ENCODE results near the gene LTBP1. TPM values are rescaled to one million over a fixed set of nuclear protein-coding genes. Genes with fewer than 3 reads are reported as not detected.

LTBP1 gene
- total and polyA plus RNA-seq, 2 of the 13 experiments (the other 11 are each of a cell fraction or from before 2014, with no cell fraction given): 0.12 to 0.22 TPM

- Histone ChIP-seq H3K27ac (ENCODE audit: extremely low read length, insufficient read depth, low read length) (no peak overlapping the region), H3K4me3 (replicated peaks in 1 of 3; ENCODE audit: insufficient read depth in 1 of 3, low read depth in 2 of 3, low read length in 3 of 3) (no peak overlapping the region), H3K79me2 (ENCODE audit: insufficient read depth, low read length) (no peaks in the 10 kb centered on the region), H2AFZ (ENCODE audit: low read length) (no peak overlapping the region), H3K9ac (ENCODE audit: insufficient read depth, low read depth, low read length) (no peak overlapping the region), H3K9me3 (ENCODE audit: low read length) (no peaks in the 10 kb centered on the region), H3K27me3 (ENCODE audit: control insufficient read depth in 1 of 2, insufficient read depth in 2 of 2, low read length in 2 of 2) (peaks cover 1 to 15% of the 10 kb centered on the region in 2 experiments; a peak in 2 of 5 replicates), H4K20me1 (ENCODE audit: insufficient read depth, low read length) (no peaks in the 10 kb centered on the region), H3K4me1 (ENCODE audit: insufficient read depth, low read length) (no peaks in the 10 kb centered on the region), H3K4me2 (ENCODE audit: low read depth, low read length) (no peak overlapping the region), H3K36me3 (replicated peaks in 1 of 2; ENCODE audit: control insufficient read depth in 1 of 2, insufficient read depth in 2 of 2, low read length in 2 of 2) (no peaks in the 10 kb centered on the region)
- 46% methylated on average over 6 of the region's 6 CpGs for WGBS (ENCODE audit: low lambda C conversion rate)
- no TSS peak for BruUV-seq (replicated peaks)
- FAIRE-seq: no peak
- CTCF ChIA-PET (ENCODE audit: low intra/inter-chr PET ratio, low total read pairs): no interaction called here
- in situ Hi-C loops (cut with HindIII; ENCODE audit: extremely low pct_ligation_motif_present, low pct_unique_long_range_greater_than_20kb) (no loop called here), intact Hi-C loops (cut with micrococcal nuclease; ENCODE audit: unreplicated experiment) (no loop called here)
- no peak for DNase-seq (ENCODE audit: low spot score)
- no peak for TF ChIP-seq BRF2 (CRISPR knock-in tag; IDR thresholded peaks at IDR 0.05)
- TF ChIP-seq MAZ (IDR thresholded peaks at IDR 0.05; ENCODE audit: borderline replicate concordance, low read depth, low read length): no peak
- TF ChIP-seq MAZ (CRISPR knock-in tag; IDR thresholded peaks at IDR 0.05; ENCODE audit: low read depth): no peak
- TF ChIP-seq, protein P1, sequence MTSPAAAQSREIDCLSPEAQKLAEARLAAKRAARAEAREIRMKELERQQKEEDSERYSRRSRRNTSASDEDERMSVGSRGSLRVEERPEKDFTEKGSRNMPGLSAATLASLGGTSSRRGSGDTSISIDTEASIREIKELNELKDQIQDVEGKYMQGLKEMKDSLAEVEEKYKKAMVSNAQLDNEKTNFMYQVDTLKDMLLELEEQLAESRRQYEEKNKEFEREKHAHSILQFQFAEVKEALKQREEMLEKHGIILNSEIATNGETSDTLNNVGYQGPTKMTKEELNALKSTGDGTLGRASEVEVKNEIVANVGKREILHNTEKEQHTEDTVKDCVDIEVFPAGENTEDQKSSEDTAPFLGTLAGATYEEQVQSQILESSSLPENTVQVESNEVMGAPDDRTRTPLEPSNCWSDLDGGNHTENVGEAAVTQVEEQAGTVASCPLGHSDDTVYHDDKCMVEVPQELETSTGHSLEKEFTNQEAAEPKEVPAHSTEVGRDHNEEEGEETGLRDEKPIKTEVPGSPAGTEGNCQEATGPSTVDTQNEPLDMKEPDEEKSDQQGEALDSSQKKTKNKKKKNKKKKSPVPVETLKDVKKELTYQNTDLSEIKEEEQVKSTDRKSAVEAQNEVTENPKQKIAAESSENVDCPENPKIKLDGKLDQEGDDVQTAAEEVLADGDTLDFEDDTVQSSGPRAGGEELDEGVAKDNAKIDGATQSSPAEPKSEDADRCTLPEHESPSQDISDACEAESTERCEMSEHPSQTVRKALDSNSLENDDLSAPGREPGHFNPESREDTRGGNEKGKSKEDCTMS (CRISPR knock-in tag; conservative IDR thresholded peaks at IDR 0.05): no peak
- no peak for TF ChIP-seq FOSL2 (CRISPR knock-in tag; IDR thresholded peaks at IDR 0.05)
- no peak for TF ChIP-seq ZFP36L2 (CRISPR knock-in tag; IDR thresholded peaks at IDR 0.05)
- TF ChIP-seq ZSCAN22 (CRISPR knock-in tag; IDR thresholded peaks at IDR 0.05): no peak
- no peak for TF ChIP-seq RELA (CRISPR knock-in tag; IDR thresholded peaks at IDR 0.05)
- no peak; the same call in 2 of the 3 replicates for ATAC-seq
- POLR2A ChIA-PET: no interaction called here
Measured at GRCh38 chr2:32925976-32926707, 20.6 kb upstream of the LTBP1 start.

Data from HepG2 (cell line).